ENCODE results near the gene TASP1.
"Not testable (repeated sequence)": the region's sequence is repeated elsewhere in the genome, so short reads cannot be mapped to it uniquely, and the experiment has no call there.

TASP1 gene

GRCh38 chr20:13661070-13661685 lies 22.4 kb upstream of the TASP1 start:
- no peaks in the 10 kb centered on the region for H3K9me3 Mint-ChIP-seq
- peaks cover 9% of the 10 kb centered on the region for H3K27me3 Mint-ChIP-seq
- H3K36me3 Mint-ChIP-seq = no peaks in the 10 kb centered on the region
- no peak overlapping the region for H3K27ac Mint-ChIP-seq
- no peaks in the 10 kb centered on the region for H3K4me1 Mint-ChIP-seq
- H3K4me3 Mint-ChIP-seq = no peak overlapping the region

GRCh38 chr20:13659288-13659687 lies 20.6 kb upstream of the TASP1 start:
- H3K9me3 Mint-ChIP-seq = no peaks in the 10 kb centered on the region
- H3K27me3 Mint-ChIP-seq = peaks cover 9% of the 10 kb centered on the region
- H3K4me1 Mint-ChIP-seq = no peaks in the 10 kb centered on the region
- H3K27ac Mint-ChIP-seq = no peak overlapping the region
- no peak overlapping the region for H3K4me3 Mint-ChIP-seq
- no peaks in the 10 kb centered on the region for H3K36me3 Mint-ChIP-seq

- not testable (repeated sequence) for H3K4me3 Mint-ChIP-seq, H3K4me1 Mint-ChIP-seq, H3K9me3 Mint-ChIP-seq, H3K36me3 Mint-ChIP-seq, H3K27ac Mint-ChIP-seq, H3K27me3 Mint-ChIP-seq
Measured at GRCh38 chr20:13658060-13658459, 19.3 kb upstream of the TASP1 start.

- H3K27me3 Mint-ChIP-seq = peaks cover 8% of the 10 kb centered on the region
- no peak overlapping the region for H3K27ac Mint-ChIP-seq
- no peaks in the 10 kb centered on the region for H3K9me3 Mint-ChIP-seq
- no peak overlapping the region for H3K4me3 Mint-ChIP-seq
- no peaks in the 10 kb centered on the region for H3K4me1 Mint-ChIP-seq
- no peaks in the 10 kb centered on the region for H3K36me3 Mint-ChIP-seq
Measured at GRCh38 chr20:13656721-13657368, 18.1 kb upstream of the TASP1 start.

- H3K27ac Mint-ChIP-seq = no peak overlapping the region
- H3K9me3 Mint-ChIP-seq = no peaks in the 10 kb centered on the region
- H3K4me1 Mint-ChIP-seq = no peaks in the 10 kb centered on the region
- no peaks in the 10 kb centered on the region for H3K36me3 Mint-ChIP-seq
- H3K4me3 Mint-ChIP-seq = no peak overlapping the region
- H3K27me3 Mint-ChIP-seq = peaks cover 10% of the 10 kb centered on the region
Measured at GRCh38 chr20:13654463-13655023, 15.8 kb upstream of the TASP1 start.

GRCh38 chr20:13650474-13650873 lies 11.7 kb upstream of the TASP1 start:
- Mint-ChIP-seq H3K27ac (no peak overlapping the region), H3K4me1 (no peaks in the 10 kb centered on the region)

GRCh38 chr20:13648291-13649228 lies 9.8 kb upstream of the TASP1 start:
- Mint-ChIP-seq H3K9me3 (no peaks in the 10 kb centered on the region), H3K27me3 (peaks cover 14% of the 10 kb centered on the region), H3K4me3 (no peak overlapping the region), H3K27ac (no peak overlapping the region), H3K4me1 (no peaks in the 10 kb centered on the region), H3K36me3 (no peaks in the 10 kb centered on the region)

More at GRCh38 chr20:13650474-13650873, 11.7 kb upstream of the TASP1 start:
- peaks cover 8% of the 10 kb centered on the region for H3K27me3 Mint-ChIP-seq
- no peaks in the 10 kb centered on the region for H3K9me3 Mint-ChIP-seq
- H3K4me3 Mint-ChIP-seq = no peak overlapping the region
- no peaks in the 10 kb centered on the region for H3K36me3 Mint-ChIP-seq

- H3K4me1 Mint-ChIP-seq = peaks cover 3% of the 10 kb centered on the region
- H3K27me3 Mint-ChIP-seq = peaks cover 12% of the 10 kb centered on the region
- H3K4me3 Mint-ChIP-seq = no peak overlapping the region
- no peaks in the 10 kb centered on the region for H3K36me3 Mint-ChIP-seq
- no peaks in the 10 kb centered on the region for H3K9me3 Mint-ChIP-seq
- H3K27ac Mint-ChIP-seq = no peak overlapping the region
Measured at GRCh38 chr20:13644010-13644409, 5.3 kb upstream of the TASP1 start.

- Mint-ChIP-seq H3K4me1 (peaks cover 28% of the 10 kb centered on the region), H3K36me3 (no peaks in the 10 kb centered on the region), H3K27me3 (peaks cover 2% of the 10 kb centered on the region), H3K9me3 (no peaks in the 10 kb centered on the region), H3K4me3 (peak overlapping the region; percentile 94), H3K27ac (peak overlapping the region; percentile 85)
Measured at GRCh38 chr20:13639150-13639497, 392 bp upstream of the TASP1 start.

- H3K4me3 Mint-ChIP-seq = peak overlapping the region; percentile 94
- no peak overlapping the region for H3K27ac Mint-ChIP-seq
- no peaks in the 10 kb centered on the region for H3K27me3 Mint-ChIP-seq
- H3K4me1 Mint-ChIP-seq = peaks cover 28% of the 10 kb centered on the region
- no peaks in the 10 kb centered on the region for H3K36me3 Mint-ChIP-seq
- H3K9me3 Mint-ChIP-seq = no peaks in the 10 kb centered on the region
Measured at GRCh38 chr20:13638162-13638495, 603 bp downstream of the TASP1 start.

GRCh38 chr20:13632431-13632830 lies 6.3 kb downstream of the TASP1 start:
- Mint-ChIP-seq H3K27ac (no peak overlapping the region), H3K4me3 (no peak overlapping the region), H3K9me3 (no peaks in the 10 kb centered on the region), H3K27me3 (no peaks in the 10 kb centered on the region), H3K36me3 (peaks cover 14% of the 10 kb centered on the region), H3K4me1 (peaks cover 13% of the 10 kb centered on the region)

GRCh38 chr20:13627525-13627924 lies 11.2 kb downstream of the TASP1 start:
- not testable (repeated sequence) for H3K4me1 Mint-ChIP-seq, H3K27ac Mint-ChIP-seq, H3K4me3 Mint-ChIP-seq, H3K27me3 Mint-ChIP-seq, H3K9me3 Mint-ChIP-seq
- H3K36me3 Mint-ChIP-seq = peaks cover 18% of the 10 kb centered on the region

GRCh38 chr20:13626724-13627123 lies 12.0 kb downstream of the TASP1 start:
- H3K27ac Mint-ChIP-seq = no peak overlapping the region
- no peaks in the 10 kb centered on the region for H3K9me3 Mint-ChIP-seq
- H3K36me3 Mint-ChIP-seq = peaks cover 17% of the 10 kb centered on the region
- H3K4me1 Mint-ChIP-seq = peaks cover 5% of the 10 kb centered on the region
- H3K4me3 Mint-ChIP-seq = no peak overlapping the region
- H3K27me3 Mint-ChIP-seq = no peaks in the 10 kb centered on the region

GRCh38 chr20:13625304-13625979 lies 13.3 kb downstream of the TASP1 start:
- Mint-ChIP-seq H3K4me1 (peaks cover 5% of the 10 kb centered on the region), H3K27me3 (no peaks in the 10 kb centered on the region), H3K27ac (no peak overlapping the region), H3K36me3 (peaks cover 17% of the 10 kb centered on the region), H3K4me3 (no peak overlapping the region), H3K9me3 (no peaks in the 10 kb centered on the region)

GRCh38 chr20:13619415-13619814 lies 19.3 kb downstream of the TASP1 start:
- H3K27me3 Mint-ChIP-seq, H3K9me3 Mint-ChIP-seq, H3K4me3 Mint-ChIP-seq, H3K36me3 Mint-ChIP-seq, H3K27ac Mint-ChIP-seq, H3K4me1 Mint-ChIP-seq: not testable (repeated sequence)

Data from activated naive CD4-positive, alpha-beta T cell treated with anti-CD3 and anti-CD28 coated beads, Interleukin-2, amount 50 U/mL, for 24 hours (primary cell).